Adrenal gland (tissue), 5 donors: Measurements from ENCODE around the gene TBC1D2.

Experiments
- POLR2A ChIP-seq, 2 donors: fragments of 450-650 bp; IDR thresholded peaks; one replicate each; pipeline ENCODE4 v1.6.1; 2017; ENCODE audit warnings: antibody characterized with exemption in 2 of 2, mild to moderate bottlenecking in 2 of 2, moderate library complexity in 1 of 2
- TF ChIP-seq, protein P1 (sequence below), 6 experiments: fragments of 450-650 bp in 4 of 6; fragments of 200-600 bp in 2 of 6; sonication (generic) in 1 of 6; IDR thresholded peaks; 1 replicate in 5 of 6; 2 replicates in 1 of 6; pipeline versions ENCODE4 v1.5.1 to v1.8.0; 2016 to 2021; ENCODE audit warnings: antibody characterized with exemption in 6 of 6, mild to moderate bottlenecking in 2 of 6, moderate library complexity in 1 of 6
- donor health status: DM: no; HTN: no; CAD: no.

DNA sequence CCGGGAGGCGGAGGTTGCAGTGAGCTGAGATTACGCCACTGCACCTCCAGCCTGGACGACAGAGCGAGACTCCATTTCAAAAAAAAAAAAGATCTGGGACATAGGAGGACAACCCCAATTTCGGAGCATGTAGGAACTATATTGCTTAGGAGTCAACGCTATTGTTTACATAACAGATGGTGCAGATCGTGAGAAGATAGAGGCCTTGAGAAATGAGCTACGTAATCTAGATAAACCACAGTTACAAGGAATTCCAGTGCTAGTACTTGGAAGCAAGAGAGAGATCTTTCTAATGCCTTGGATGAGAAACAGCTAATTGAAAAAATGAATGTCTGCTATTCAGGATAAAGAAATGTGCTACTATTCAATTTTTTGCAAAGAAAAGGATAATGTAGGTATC is 20.3 kb downstream of the TBC1D2 start:
- TF ChIP-seq POLR2A (IDR thresholded peaks at IDR 0.05) = no peak
- TF ChIP-seq, protein P1, sequence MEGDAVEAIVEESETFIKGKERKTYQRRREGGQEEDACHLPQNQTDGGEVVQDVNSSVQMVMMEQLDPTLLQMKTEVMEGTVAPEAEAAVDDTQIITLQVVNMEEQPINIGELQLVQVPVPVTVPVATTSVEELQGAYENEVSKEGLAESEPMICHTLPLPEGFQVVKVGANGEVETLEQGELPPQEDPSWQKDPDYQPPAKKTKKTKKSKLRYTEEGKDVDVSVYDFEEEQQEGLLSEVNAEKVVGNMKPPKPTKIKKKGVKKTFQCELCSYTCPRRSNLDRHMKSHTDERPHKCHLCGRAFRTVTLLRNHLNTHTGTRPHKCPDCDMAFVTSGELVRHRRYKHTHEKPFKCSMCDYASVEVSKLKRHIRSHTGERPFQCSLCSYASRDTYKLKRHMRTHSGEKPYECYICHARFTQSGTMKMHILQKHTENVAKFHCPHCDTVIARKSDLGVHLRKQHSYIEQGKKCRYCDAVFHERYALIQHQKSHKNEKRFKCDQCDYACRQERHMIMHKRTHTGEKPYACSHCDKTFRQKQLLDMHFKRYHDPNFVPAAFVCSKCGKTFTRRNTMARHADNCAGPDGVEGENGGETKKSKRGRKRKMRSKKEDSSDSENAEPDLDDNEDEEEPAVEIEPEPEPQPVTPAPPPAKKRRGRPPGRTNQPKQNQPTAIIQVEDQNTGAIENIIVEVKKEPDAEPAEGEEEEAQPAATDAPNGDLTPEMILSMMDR (IDR thresholded peaks at IDR 0.05) = no peak
